GM23338 (cell line): ENCODE data around the gene PPM1J. TPM values are rescaled to one million over a fixed set of nuclear protein-coding genes. Genes with fewer than 3 reads are reported as not detected.

ENCODE experiments used
- ATAC-seq: fragments of 200-7000 bp; cut with Tn5 transposase; 3 replicates; pipeline ENCODE4 v1.9.1; 2020
- DNase-seq: peaks from one replicate; pipeline ENCODE4 v3.0.0-alpha.2; 2015; ENCODE audit warnings: low spot score
- H2AFZ ChIP-seq: fragments of 200-600 bp; sonication (generic); 2 replicates; pipeline ENCODE4 v1.8.0; 2016; ENCODE audit warnings: antibody characterized with exemption, mild to moderate bottlenecking, moderate library complexity
- H3F3A ChIP-seq: fragments of 200-600 bp; sonication (generic); replicated peaks from 2 replicates; pipeline ENCODE4 v1.8.0; 2017; ENCODE audit warnings: antibody characterized with exemption, mixed run types, low read depth
- H3K27ac ChIP-seq: fragments of 200-600 bp; sonication (generic); 2 replicates; pipeline ENCODE4 v1.6.1; 2016; ENCODE audit warnings: low read depth
- H3K27me3 ChIP-seq: fragments of 200-600 bp; sonication (generic); 2 replicates; pipeline ENCODE4 v1.8.0; 2016; ENCODE audit warnings: mild to moderate bottlenecking, mixed run types, moderate library complexity; ENCODE audit not compliant: insufficient read depth
- H3K36me3 ChIP-seq: fragments of 200-600 bp; sonication (generic); 2 replicates; pipeline ENCODE4 v1.8.0; 2016; ENCODE audit warnings: mild to moderate bottlenecking; ENCODE audit not compliant: insufficient read depth
- H3K4me1 ChIP-seq: fragments of 200-600 bp; sonication (generic); 2 replicates; pipeline ENCODE4 v1.8.0; 2016; ENCODE audit warnings: mild to moderate bottlenecking, moderate library complexity; ENCODE audit not compliant: insufficient read depth
- H3K4me2 ChIP-seq: fragments of 200-600 bp; sonication (generic); 2 replicates; pipeline ENCODE4 v1.7.1; 2017; ENCODE audit warnings: mixed run types
- H3K4me3 ChIP-seq: fragments of 200-600 bp; sonication (generic); 2 replicates; pipeline ENCODE4 v1.6.1; 2016; ENCODE audit warnings: mixed run types
- H3K79me2 ChIP-seq: fragments of 200-600 bp; sonication (generic); replicated peaks from 2 replicates; pipeline ENCODE4 v1.8.0; 2017; ENCODE audit warnings: mild to moderate bottlenecking; ENCODE audit not compliant: insufficient read depth
- H3K9me2 ChIP-seq: fragments of 200-600 bp; sonication (generic); 2 replicates; pipeline ENCODE4 v1.8.0; 2017; ENCODE audit not compliant: insufficient read depth
- H4K20me1 ChIP-seq: fragments of 200-600 bp; sonication (generic); replicated peaks from 2 replicates; pipeline ENCODE4 v1.8.0; 2017; ENCODE audit warnings: mild to moderate bottlenecking; ENCODE audit not compliant: insufficient read depth
- H3K27ac Mint-ChIP-seq: 2 replicates; pipeline ENCODE4 v1.8.0; 2020; ENCODE audit warnings: inconsistent platforms, mild to moderate bottlenecking, moderate library complexity, mixed read lengths
- H3K27me3 Mint-ChIP-seq: 3 replicates; pipeline ENCODE4 v1.8.0; 2022; ENCODE audit warnings: low read depth, mild to moderate bottlenecking, moderate library complexity, mixed read lengths, inconsistent platforms; ENCODE audit not compliant: insufficient read depth, poor library complexity
- H3K36me3 Mint-ChIP-seq: 3 replicates; pipeline ENCODE4 v1.8.0; 2021; ENCODE audit warnings: low read depth, mild to moderate bottlenecking, inconsistent platforms, moderate library complexity, mixed read lengths
- H3K4me1 Mint-ChIP-seq: 3 replicates; pipeline ENCODE4 v1.8.0; 2020; ENCODE audit warnings: mild to moderate bottlenecking, inconsistent platforms, mixed read lengths
- H3K4me3 Mint-ChIP-seq: 3 replicates; pipeline ENCODE4 v1.8.0; 2021; ENCODE audit warnings: moderate library complexity, mild to moderate bottlenecking, inconsistent platforms, mixed read lengths
- H3K9me3 Mint-ChIP-seq: 3 replicates; pipeline ENCODE4 v1.8.0; 2020; ENCODE audit warnings: moderate library complexity, mild to moderate bottlenecking, inconsistent platforms, mixed read lengths
- EZH2 ChIP-seq: fragments of 200-600 bp; sonication (generic); IDR thresholded peaks from one replicate; pipeline ENCODE4 v1.8.0; 2017; ENCODE audit warnings: antibody characterized with exemption, mild to moderate bottlenecking, low read depth; ENCODE audit not compliant: unreplicated experiment
- EZH2phosphoT487 ChIP-seq: fragments of 200-600 bp; sonication (generic); IDR thresholded peaks from one replicate; pipeline ENCODE4 v1.8.1; 2018; ENCODE audit warnings: antibody characterized with exemption; ENCODE audit not compliant: unreplicated experiment
- ZNF114 ChIP-seq: fragments of 250-450 bp; sonication (Bioruptor Pico); IDR thresholded peaks from 2 replicates; pipeline ENCODE4 v1.5.0; 2020; ENCODE audit warnings: mild to moderate bottlenecking, moderate library complexity
- ZNF331 ChIP-seq: fragments of 250-450 bp; sonication (Bioruptor Pico); IDR thresholded peaks from 2 replicates; pipeline ENCODE4 v1.5.0; 2020; ENCODE audit warnings: low read depth, mild to moderate bottlenecking, moderate library complexity
- ZNF462 ChIP-seq: fragments of 250-450 bp; sonication (Bioruptor Pico); IDR thresholded peaks from 2 replicates; pipeline ENCODE4 v1.5.0; 2020; ENCODE audit warnings: mild to moderate bottlenecking, moderate library complexity
- polyA plus RNA-seq: library from polyadenylated mRNA; unstranded; fragments of >200 nt; fragmentation: Nextera tagmentation; extraction: Ambion mirVana; gene quantifications from 2 replicates; pipeline ENCODE4 v1.2.1, GENCODE V29; 2016
- total RNA-seq: library from RNA; depleted of rRNA; stranded (reverse); fragments of >200 nt; shearing (Covaris generic); gene quantifications from 2 replicates; pipeline ENCODE4 v1.2.3, GENCODE V29; 2014
- TF ChIP-seq, protein P1 (sequence below), 2 experiments: fragments of 200-600 bp in 1 of 2; sonication (generic) in 1 of 2; conservative IDR thresholded peaks; 2 replicates each; pipeline versions ENCODE4 v1.5.1 to v1.6.1; 2016 to 2017; ENCODE audit warnings: antibody characterized with exemption in 2 of 2, low read depth in 2 of 2, mild to moderate bottlenecking in 2 of 2, moderate library complexity in 1 of 2
- TF ChIP-seq, protein P2 (sequence below): IDR thresholded peaks from 2 replicates; pipeline ENCODE4 v1.6.1; 2016; ENCODE audit warnings: antibody characterized with exemption

Gene PPM1J
- total and polyA plus RNA-seq, 2 experiments from 2014 or later, result 19.0 to 22.4 TPM

DNA sequence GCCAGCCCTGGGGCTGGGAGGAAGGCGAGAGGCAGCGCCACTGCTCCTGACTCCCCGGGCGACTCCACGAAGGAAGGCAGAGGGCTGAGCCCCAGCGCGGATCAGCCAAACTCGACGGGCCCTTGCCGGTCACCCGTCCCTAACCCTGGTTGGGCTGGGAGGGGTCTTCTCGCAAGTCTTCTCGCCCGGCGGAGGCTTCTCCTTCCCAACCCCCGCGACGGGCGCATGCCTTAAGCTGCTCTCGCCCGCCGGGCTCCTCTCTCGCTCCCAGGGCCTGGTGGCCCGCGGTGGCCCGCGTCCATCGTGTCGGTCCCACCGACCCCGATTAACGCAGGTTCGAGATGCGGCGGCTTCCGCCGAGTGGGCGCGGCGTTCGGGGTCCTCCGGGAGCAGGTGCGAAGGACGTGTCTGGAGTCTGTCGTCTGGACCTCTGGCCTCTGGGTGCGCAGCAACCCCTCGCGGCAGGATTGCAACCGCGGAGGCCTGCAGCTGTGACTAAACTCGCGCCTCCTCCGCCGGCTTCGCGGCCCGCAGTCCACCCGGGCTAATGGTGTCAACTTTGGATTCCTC lies 29.0 kb upstream of the PPM1J start:
- H4K20me1 ChIP-seq, result no peaks in the 10 kb centered on the region
- H3K4me2 ChIP-seq, result peak overlapping the region; percentile 93
- H3K27ac ChIP-seq, result no peak overlapping the region
- no peaks in the 10 kb centered on the region for H3K9me2 ChIP-seq
- no peaks in the 10 kb centered on the region for H3K79me2 ChIP-seq
- DNase-seq, result peak; percentile 79
- ATAC-seq, result peak; percentile 84
- TF ChIP-seq EZH2 (peak; percentile 55), ZNF331 (no peak), EZH2phosphoT487 (no peak), ZNF114 (no peak), ZNF462 (no peak)
- TF ChIP-seq, protein P1, sequence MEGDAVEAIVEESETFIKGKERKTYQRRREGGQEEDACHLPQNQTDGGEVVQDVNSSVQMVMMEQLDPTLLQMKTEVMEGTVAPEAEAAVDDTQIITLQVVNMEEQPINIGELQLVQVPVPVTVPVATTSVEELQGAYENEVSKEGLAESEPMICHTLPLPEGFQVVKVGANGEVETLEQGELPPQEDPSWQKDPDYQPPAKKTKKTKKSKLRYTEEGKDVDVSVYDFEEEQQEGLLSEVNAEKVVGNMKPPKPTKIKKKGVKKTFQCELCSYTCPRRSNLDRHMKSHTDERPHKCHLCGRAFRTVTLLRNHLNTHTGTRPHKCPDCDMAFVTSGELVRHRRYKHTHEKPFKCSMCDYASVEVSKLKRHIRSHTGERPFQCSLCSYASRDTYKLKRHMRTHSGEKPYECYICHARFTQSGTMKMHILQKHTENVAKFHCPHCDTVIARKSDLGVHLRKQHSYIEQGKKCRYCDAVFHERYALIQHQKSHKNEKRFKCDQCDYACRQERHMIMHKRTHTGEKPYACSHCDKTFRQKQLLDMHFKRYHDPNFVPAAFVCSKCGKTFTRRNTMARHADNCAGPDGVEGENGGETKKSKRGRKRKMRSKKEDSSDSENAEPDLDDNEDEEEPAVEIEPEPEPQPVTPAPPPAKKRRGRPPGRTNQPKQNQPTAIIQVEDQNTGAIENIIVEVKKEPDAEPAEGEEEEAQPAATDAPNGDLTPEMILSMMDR (conservative IDR thresholded peaks at IDR 0.05; ENCODE audit: low read depth in 2 of 2), result peak; percentile 39 to 58; a peak in 3 of 4 replicates
- TF ChIP-seq, protein P2, sequence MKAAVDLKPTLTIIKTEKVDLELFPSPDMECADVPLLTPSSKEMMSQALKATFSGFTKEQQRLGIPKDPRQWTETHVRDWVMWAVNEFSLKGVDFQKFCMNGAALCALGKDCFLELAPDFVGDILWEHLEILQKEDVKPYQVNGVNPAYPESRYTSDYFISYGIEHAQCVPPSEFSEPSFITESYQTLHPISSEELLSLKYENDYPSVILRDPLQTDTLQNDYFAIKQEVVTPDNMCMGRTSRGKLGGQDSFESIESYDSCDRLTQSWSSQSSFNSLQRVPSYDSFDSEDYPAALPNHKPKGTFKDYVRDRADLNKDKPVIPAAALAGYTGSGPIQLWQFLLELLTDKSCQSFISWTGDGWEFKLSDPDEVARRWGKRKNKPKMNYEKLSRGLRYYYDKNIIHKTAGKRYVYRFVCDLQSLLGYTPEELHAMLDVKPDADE, result no peak
- no peaks in the 10 kb centered on the region; the same call in 1 of the 2 replicates for H3K4me1 ChIP-seq
- peak overlapping the region; percentile 78 for H3K4me3 ChIP-seq
- H3K27me3 Mint-ChIP-seq, result peaks cover 40% of the 10 kb centered on the region
- H3K4me1 Mint-ChIP-seq, result no peaks in the 10 kb centered on the region; the same call in 2 of the 3 replicates
- H3K36me3 ChIP-seq, result no peaks in the 10 kb centered on the region
- peaks cover 9% of the 10 kb centered on the region; the same call in 2 of the 3 replicates for H3K9me3 Mint-ChIP-seq
- peak overlapping the region; percentile 99 for H2AFZ ChIP-seq
- peak overlapping the region; percentile 55 for H3K4me3 Mint-ChIP-seq
- H3K27me3 ChIP-seq, result peaks cover 72% of the 10 kb centered on the region
- peaks cover 4% of the 10 kb centered on the region; the same call in 1 of the 2 replicates for H3F3A ChIP-seq
- H3K27ac Mint-ChIP-seq, result no peak overlapping the region
- H3K36me3 Mint-ChIP-seq, result peaks cover 4% of the 10 kb centered on the region; the same call in 2 of the 3 replicates
